GM12878 (cell line): ENCODE results near the gene PRSS57. TPM values are rescaled to one million over a fixed set of nuclear protein-coding genes. Genes with fewer than 3 reads are reported as not detected.

Source experiments
- ATAC-seq: fragments of 200-7000 bp; cut with Tn5 transposase; 3 replicates; pipeline ENCODE4 v1.9.1; 2020; ENCODE audit warnings: mild to moderate bottlenecking, moderate library complexity
- BruUV-seq: library from RNA; stranded (reverse); fragments of 400-500 nt; replicated peaks from 2 replicates; lab custom pipeline; 2021; lab: Mats Ljungman, UMichigan
- CTCF ChIA-PET: fragments of 300-600 bp; sonication (Branson Sonifier 250); formaldehyde crosslinking; extraction: SDS; loops from one replicate; lab custom pipeline; 2021; ENCODE audit warnings: inconsistent platforms; lab: Yijun Ruan, JAX
- POLR2A ChIA-PET: fragments of 350-600 bp; formaldehyde crosslinking; extraction: SDS; loops from one replicate; lab custom pipeline; 2021; ENCODE audit warnings: inconsistent platforms; lab: Charles Lee
- RAD21 ChIA-PET: fragments of 300-600 bp; sonication (Branson Sonifier 250); formaldehyde crosslinking; loops from one replicate; lab custom pipeline; 2023; ENCODE audit warnings: antibody characterized with exemption; ENCODE audit not compliant: unreplicated experiment; lab: Charles Lee
- SMC1A ChIA-PET: fragments of 300-600 bp; sonication (Branson Sonifier 250); formaldehyde crosslinking; loops from one replicate; lab custom pipeline; 2023; ENCODE audit not compliant: unreplicated experiment, uncharacterized antibody; lab: Charles Lee
- DNase-seq: peaks from one replicate; pipeline ENCODE4 v3.0.0-alpha.2; 2011; ENCODE audit warnings: low read depth, low spot score
- FAIRE-seq: peaks from 3 replicates; lab custom pipeline; 2011; peaks lifted over from hg19 to GRCh38; lab: Jason Lieb, UNC
- H2AFZ ChIP-seq: 2 replicates; pipeline ENCODE4 v1.6.0; 2011; ENCODE audit warnings: low read depth, low read length, control low read depth; ENCODE audit not compliant: control insufficient read depth
- H3K27ac ChIP-seq: 2 replicates; pipeline ENCODE4 v1.5.1; 2011; ENCODE audit warnings: control low read depth; ENCODE audit not compliant: control insufficient read depth, insufficient read depth
- H3K27me3 ChIP-seq, 2 experiments: replicated peaks in 1 of 2; 2 replicates each; pipeline versions ENCODE4 v1.6.0 to v1.6.1; 2011; ENCODE audit warnings: low read length in 1 of 2; ENCODE audit not compliant: control insufficient read depth in 2 of 2, insufficient read depth in 2 of 2
- H3K36me3 ChIP-seq, 2 experiments: 2 replicates each; pipeline ENCODE4 v1.5.1; 2011; ENCODE audit warnings: low read length in 1 of 2; ENCODE audit not compliant: control insufficient read depth in 2 of 2, insufficient read depth in 2 of 2
- H3K4me1 ChIP-seq: 2 replicates; pipeline ENCODE4 v1.6.1; 2011; ENCODE audit warnings: mild to moderate bottlenecking, low read length, moderate library complexity, mixed read lengths; ENCODE audit not compliant: control insufficient read depth, insufficient read depth
- H3K4me2 ChIP-seq: 2 replicates; pipeline ENCODE4 v1.6.0; 2011; ENCODE audit warnings: control low read depth; ENCODE audit not compliant: control insufficient read depth, insufficient read depth
- H3K4me3 ChIP-seq: fragments of 200-600 bp; sonication (generic); 2 replicates; pipeline ENCODE4 v1.5.1; 2016
- H3K79me2 ChIP-seq: 2 replicates; pipeline ENCODE4 v1.6.0; 2011; ENCODE audit warnings: low read length; ENCODE audit not compliant: control insufficient read depth, insufficient read depth
- H3K9ac ChIP-seq: 2 replicates; pipeline ENCODE4 v1.8.0; 2011; ENCODE audit warnings: low read length, control low read depth, mixed read lengths; ENCODE audit not compliant: control insufficient read depth, insufficient read depth
- H3K9me3 ChIP-seq: replicated peaks from 3 replicates; pipeline ENCODE4 v1.5.1; 2011; ENCODE audit warnings: mild to moderate bottlenecking, low read length; ENCODE audit not compliant: control insufficient read depth, insufficient read depth
- H4K20me1 ChIP-seq: 2 replicates; pipeline ENCODE4 v1.6.0; 2011; ENCODE audit not compliant: control insufficient read depth, insufficient read depth
- BMI1 ChIP-seq: fragments of 450-650 bp; IDR thresholded peaks from 2 replicates; pipeline ENCODE4 v1.6.1; 2016; ENCODE audit warnings: mild to moderate bottlenecking, moderate library complexity, borderline replicate concordance
- GATAD2B ChIP-seq: fragments of 450-650 bp; conservative IDR thresholded peaks from 2 replicates; pipeline ENCODE4 v1.6.1; 2017; ENCODE audit warnings: low read depth, mild to moderate bottlenecking, moderate library complexity
- KDM1A ChIP-seq: fragments of 200-600 bp; sonication (generic); IDR thresholded peaks from 2 replicates; pipeline ENCODE4 v1.6.1; 2016; ENCODE audit warnings: borderline replicate concordance
- YBX1 ChIP-seq: fragments of 450-650 bp; IDR thresholded peaks from 2 replicates; pipeline ENCODE4 v1.6.1; 2016; ENCODE audit warnings: antibody characterized with exemption
- ZNF207 ChIP-seq: fragments of 450-650 bp; IDR thresholded peaks from 2 replicates; pipeline ENCODE4 v1.6.1; 2014; ENCODE audit warnings: antibody characterized with exemption, mild to moderate bottlenecking, borderline replicate concordance
- ZNF24 ChIP-seq: fragments of 450-650 bp; IDR thresholded peaks from 2 replicates; pipeline ENCODE4 v1.6.1; 2017; ENCODE audit warnings: antibody characterized with exemption, mild to moderate bottlenecking
- ZNF622 ChIP-seq: fragments of 450-650 bp; IDR thresholded peaks from 2 replicates; pipeline ENCODE4 v1.6.1; 2017; ENCODE audit warnings: mild to moderate bottlenecking, inconsistent platforms
- WGBS: methylation state at CpG from one replicate; pipeline ENCODE4 v1.1.6; 2016; ENCODE audit warnings: low lambda C conversion rate; ENCODE audit not compliant: insufficient replicate concordance, insufficient coverage; ENCODE audit errors: missing lambda C conversion rate; 5-methylcytosine and 5-hydroxymethylcytosine counted together
- in situ Hi-C: fragments of 300-500 bp; cut with MboI; formaldehyde crosslinking; loops from 9 replicates; pipeline ENCODE4 v1.14.3; 2018; ENCODE audit warnings: mixed read lengths
- intact Hi-C: fragments of 100-400 bp; cut with micrococcal nuclease; formaldehyde crosslinking; loops from one replicate; pipeline ENCODE4 v1.14.2; 2022; ENCODE audit not compliant: unreplicated experiment
- polyA plus RNA-seq, 11 experiments: library from polyadenylated mRNA; depleted of rRNA in 4 of 11; unstranded in 6 of 11; stranded (reverse) in 5 of 11; fragments of >200 nt; fragmentation: Nextera tagmentation in 4 of 11; fragmentation: Illumina TruSeq in 1 of 11; extraction: Ambion mirVana in 4 of 11; extraction: Trizol in 1 of 11; gene quantifications; 1 replicate in 1 of 11; 2 replicates in 10 of 11; pipeline versions ENCODE4 v1.2.1 to v1.2.3, GENCODE V29; 2011 to 2016; ENCODE audit warnings: inconsistent platforms in 2 of 11, missing spikeins in 2 of 11, low read depth in 1 of 11
- total RNA-seq, 4 experiments: library from RNA; depleted of rRNA in 3 of 4; stranded (reverse); fragments of >200 nt in 3 of 4; fragmentation: Illumina TruSeq in 1 of 4; extraction: Trizol in 1 of 4; gene quantifications; 2 replicates each; pipeline versions ENCODE4 v1.2.1 to v1.2.3, GENCODE V29; 2013 to 2021
- TF ChIP-seq, protein P1 (sequence below): fragments of 450-650 bp; IDR thresholded peaks from 2 replicates; pipeline ENCODE4 v1.6.1; 2017; ENCODE audit warnings: low read depth, mild to moderate bottlenecking, moderate library complexity
- TF ChIP-seq, protein P2 (sequence below): IDR thresholded peaks from 2 replicates; pipeline ENCODE4 v1.6.1; 2012; ENCODE audit warnings: low read length, inconsistent platforms

The PRSS57 gene
- total and polyA plus RNA-seq, 10 of the 15 experiments (the other 5 are each of a cell fraction or from before 2014, with no cell fraction given), result not detected

DNA sequence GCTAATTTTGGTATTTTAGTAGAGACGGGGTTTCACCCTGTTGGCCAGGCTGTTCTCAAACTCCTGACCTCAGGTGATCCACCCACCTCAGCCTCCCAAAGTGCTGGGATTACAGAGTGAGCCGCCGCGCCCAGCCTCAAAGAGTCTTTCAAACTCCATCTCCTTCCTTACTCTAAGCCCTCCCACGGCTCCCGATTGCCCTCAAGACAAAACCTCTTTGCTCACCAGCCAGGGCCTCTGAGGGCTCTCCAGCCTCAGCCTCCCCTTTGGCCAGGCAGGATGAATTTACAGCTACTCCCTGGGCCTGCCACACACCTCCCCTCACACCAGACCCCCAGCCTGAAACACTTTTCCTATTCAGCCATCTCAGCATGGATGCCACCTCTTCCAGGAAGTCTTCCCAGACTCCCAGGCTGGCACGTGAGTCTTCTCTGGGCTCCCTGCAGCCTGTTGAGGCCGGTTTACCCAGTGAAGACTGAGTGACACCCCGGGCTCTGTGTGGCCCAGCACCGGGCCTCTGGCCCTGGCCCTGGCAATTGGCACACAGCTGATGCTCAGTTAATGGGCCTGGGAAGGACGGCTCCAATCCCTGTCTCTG, 7.6 kb downstream of the PRSS57 start:
- TF ChIP-seq KDM1A (no peak), ZNF207 (no peak), ZNF622 (no peak), BMI1 (no peak), GATAD2B (no peak), ZNF24 (no peak), YBX1 (no peak)
- TF ChIP-seq, protein P1, sequence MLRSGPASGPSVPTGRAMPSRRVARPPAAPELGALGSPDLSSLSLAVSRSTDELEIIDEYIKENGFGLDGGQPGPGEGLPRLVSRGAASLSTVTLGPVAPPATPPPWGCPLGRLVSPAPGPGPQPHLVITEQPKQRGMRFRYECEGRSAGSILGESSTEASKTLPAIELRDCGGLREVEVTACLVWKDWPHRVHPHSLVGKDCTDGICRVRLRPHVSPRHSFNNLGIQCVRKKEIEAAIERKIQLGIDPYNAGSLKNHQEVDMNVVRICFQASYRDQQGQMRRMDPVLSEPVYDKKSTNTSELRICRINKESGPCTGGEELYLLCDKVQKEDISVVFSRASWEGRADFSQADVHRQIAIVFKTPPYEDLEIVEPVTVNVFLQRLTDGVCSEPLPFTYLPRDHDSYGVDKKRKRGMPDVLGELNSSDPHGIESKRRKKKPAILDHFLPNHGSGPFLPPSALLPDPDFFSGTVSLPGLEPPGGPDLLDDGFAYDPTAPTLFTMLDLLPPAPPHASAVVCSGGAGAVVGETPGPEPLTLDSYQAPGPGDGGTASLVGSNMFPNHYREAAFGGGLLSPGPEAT, result no peak
- TF ChIP-seq, protein P2, sequence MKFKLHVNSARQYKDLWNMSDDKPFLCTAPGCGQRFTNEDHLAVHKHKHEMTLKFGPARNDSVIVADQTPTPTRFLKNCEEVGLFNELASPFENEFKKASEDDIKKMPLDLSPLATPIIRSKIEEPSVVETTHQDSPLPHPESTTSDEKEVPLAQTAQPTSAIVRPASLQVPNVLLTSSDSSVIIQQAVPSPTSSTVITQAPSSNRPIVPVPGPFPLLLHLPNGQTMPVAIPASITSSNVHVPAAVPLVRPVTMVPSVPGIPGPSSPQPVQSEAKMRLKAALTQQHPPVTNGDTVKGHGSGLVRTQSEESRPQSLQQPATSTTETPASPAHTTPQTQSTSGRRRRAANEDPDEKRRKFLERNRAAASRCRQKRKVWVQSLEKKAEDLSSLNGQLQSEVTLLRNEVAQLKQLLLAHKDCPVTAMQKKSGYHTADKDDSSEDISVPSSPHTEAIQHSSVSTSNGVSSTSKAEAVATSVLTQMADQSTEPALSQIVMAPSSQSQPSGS, result no peak
- Histone ChIP-seq H3K4me2 (no peak overlapping the region), H3K9me3 (no peaks in the 10 kb centered on the region), H3K4me3 (no peak overlapping the region), H3K36me3 (no peaks in the 10 kb centered on the region), H3K79me2 (no peaks in the 10 kb centered on the region), H3K4me1 (no peaks in the 10 kb centered on the region), H3K27ac (no peak overlapping the region), H4K20me1 (no peaks in the 10 kb centered on the region), H3K9ac (no peak overlapping the region), H3K27me3 (no peaks in the 10 kb centered on the region), H2AFZ (no peak overlapping the region)
- RAD21 ChIA-PET, result no interaction called here
- FAIRE-seq (no peak), DNase-seq (no peak), ATAC-seq (no peak)
- WGBS, result 61% methylated on average over 11 of the region's 11 CpGs
- SMC1A ChIA-PET, result no interaction called here
- intact Hi-C loops (no loop called here), in situ Hi-C loops (no loop called here)
- CTCF ChIA-PET, result no interaction called here
- BruUV-seq, result no TSS peak
- POLR2A ChIA-PET, result no interaction called here
